CD4-positive, alpha-beta T cell treated with Interleukin-21 for 1 hour (primary cell): Measurements from ENCODE around the gene PRKAG2.
"Not testable (repeated sequence)": the region's sequence is repeated elsewhere in the genome, so short reads cannot be mapped to it uniquely, and the experiment has no call there.

Experiments used
- DNase-seq: peaks from one replicate; pipeline ENCODE4 v3.0.0-alpha.2; 2020

Gene PRKAG2

DNA sequence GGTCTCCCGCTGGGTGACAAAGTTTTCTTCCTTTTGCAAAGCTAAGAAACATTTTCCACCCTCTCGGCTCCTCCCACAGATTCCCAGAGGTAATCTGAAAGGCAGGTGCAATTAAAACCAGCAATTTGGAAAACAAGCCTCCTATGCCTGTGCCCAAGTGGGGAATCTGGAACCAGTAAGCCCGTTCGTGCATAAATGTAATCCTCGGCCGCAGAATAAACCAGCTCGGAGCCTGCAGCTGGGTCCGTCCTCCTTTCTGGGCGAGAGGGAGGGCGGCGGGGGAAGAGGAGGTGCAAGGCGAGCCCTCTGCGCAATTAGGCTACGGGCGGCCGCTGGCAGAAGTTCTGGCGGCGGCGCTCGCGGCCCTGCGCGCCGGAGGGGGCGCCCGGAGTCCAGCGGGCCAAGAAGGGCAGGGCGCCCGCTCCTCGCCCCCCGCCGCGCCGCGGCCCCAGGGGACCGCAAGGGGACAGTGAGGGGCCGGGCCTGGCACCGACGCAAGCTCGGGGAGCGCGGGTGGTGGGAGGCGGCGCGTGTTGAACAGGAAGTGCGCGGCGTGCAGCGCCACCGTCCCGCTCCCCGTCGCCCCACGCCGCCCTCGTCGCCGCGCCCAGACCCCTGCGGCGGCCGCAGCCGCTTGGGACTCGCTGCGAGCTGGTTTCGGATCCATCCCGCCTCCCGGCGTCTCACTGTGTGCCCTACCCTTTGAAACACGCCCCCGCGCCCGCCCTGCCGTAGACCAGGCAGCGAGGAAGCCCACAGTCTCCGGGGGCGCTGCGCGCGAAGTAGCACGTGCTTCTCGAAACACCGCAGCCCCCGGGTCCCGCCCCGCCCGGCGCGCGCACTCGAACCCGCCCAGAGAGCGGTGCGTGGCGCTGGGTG is at the start of gene PRKAG2:
TSS of gene PRKAG2 (minus strand) at position 217 of the 879 bp plus-strand sequence. CDS start 495 bp downstream, outside the sequence.
- DNase-seq = peak; percentile 75

DNA sequence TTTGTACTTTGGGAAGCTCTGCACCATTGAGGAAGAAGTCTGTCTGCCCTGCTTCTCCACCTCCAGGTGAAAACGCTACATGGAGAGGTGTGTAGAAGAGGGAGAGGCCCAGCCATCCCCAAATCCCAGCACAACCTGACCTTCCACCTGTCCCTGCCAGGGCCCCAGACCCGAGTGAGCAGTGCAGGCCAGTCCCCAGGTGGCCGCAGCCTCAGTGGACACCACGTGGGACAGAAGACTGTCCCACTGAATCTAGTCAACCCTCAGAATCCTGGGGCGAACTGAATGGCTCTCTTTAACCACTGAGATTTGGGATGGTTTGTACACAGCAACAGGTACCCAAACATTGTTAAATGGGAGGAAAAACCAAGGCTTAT is 49.4 kb upstream of the PRKAG2 start:
- no peak for DNase-seq

DNA sequence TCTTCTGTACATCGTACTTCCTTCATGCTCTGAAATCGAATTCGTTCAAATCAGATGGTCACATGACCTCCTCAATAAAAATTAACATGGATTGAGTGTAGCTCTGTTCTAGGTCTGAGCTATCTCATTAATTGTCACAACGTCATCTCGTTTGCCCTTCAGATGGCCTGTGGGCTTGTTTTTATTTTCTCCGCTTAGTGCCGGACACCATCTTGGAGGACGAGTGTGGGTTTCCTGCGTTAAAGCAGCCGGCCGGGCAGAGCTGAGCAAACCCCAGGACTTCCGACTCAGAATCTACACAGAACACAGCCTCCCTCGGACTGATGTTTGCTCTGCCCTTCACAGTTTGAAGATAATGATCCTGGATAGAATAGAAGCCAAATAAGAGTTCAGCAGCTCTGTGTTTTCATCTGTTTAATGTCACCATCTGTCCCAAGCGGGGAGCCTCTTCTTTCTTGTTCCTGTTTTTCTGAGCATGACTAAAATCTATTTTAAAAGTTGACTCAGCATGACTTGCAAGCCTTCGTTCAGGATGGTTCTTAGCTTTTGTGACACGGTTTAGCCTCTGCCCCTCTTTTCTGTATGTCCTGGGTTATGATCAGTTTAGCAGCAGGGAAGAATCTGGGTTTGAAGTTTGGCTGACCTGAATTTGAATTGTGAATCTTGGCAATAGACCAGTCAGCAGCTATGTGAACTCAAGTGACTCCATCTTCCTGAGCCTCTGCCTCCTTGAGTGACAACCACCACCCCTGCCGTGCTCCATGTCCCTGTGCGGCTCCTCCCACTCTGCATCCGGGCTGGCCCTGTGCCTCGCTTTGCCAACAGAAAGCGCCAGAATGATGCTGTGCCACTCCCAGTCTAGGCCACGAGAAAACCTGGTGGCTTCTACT is 48.8 kb upstream of the PRKAG2 start:
- no peak for DNase-seq

DNA sequence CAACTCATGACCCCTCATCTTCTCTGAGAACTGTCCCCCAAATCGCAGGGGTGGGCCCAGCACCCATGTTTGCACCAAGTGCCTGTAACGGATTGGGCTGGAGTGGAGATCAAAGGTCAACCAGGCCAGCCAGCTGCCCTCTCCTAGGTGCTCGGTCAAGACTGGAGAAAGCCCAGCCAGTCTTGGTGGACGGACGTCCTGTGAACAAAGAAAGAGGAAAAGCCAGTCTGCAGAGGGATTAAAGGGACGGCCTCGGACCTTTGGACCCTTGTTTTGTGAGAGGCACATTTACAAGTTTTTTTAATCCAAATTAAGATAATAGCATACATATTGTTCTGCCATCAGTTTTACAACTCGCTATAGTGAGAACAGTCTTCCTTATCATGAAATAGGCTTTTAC is 47.6 kb upstream of the PRKAG2 start:
- no peak for DNase-seq

DNA sequence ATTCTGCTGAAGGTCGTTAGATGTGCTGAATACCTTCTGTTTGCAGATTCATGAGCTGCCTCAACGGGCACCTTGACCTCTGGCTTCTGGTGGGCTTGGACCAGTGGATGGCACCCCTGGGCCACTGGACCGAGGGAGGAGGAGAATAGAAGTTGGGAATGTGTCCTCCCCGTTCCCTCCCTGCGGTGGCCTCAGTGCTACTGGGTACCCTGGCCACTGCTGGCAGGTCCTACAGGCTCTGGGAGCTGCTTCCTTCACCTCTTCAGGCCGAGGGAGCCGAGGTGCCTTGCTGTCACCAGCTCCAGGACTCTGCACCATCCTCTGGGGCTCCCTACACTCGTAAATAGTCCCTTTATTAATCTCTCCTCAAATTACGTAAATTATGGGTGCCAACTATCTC is 47.1 kb upstream of the PRKAG2 start:
- DNase-seq = no peak

DNA sequence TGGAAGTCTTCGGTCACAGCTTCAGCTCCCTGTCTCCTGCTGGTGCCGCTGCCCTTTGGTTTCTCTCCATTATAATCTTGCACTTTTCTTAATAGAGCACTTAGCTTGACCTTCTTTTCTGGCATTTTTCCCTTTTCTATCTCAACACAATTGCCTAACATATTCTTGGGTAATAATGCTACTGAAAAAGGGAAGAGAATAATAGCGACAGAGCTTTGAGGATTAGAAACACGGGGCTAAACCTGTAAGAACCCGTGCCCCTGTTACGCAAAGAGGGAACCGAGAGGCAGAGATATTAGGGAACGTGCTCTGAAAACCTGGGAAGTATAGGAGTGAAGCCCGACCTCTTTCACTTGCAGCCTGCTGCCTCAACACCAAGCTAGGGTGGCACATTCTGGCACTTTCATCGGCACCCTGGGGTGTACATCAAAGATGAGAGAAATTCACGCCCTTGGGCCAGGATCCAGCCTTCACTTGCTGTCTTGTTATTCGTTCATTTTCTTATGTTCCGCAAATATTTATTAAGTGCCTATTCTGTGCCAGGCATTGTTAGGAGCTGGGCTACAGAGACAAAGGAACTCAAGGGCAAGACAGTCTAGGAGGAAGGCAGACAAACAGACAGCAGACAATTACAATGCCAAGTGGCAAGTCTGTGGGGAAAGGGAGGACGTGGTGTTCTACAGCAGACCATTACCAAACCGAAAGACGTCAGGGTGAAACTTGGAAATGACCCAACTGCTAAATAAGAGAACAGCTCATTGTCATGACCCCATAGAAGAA is 46.4 kb upstream of the PRKAG2 start:
- DNase-seq = peak; percentile 11

DNA sequence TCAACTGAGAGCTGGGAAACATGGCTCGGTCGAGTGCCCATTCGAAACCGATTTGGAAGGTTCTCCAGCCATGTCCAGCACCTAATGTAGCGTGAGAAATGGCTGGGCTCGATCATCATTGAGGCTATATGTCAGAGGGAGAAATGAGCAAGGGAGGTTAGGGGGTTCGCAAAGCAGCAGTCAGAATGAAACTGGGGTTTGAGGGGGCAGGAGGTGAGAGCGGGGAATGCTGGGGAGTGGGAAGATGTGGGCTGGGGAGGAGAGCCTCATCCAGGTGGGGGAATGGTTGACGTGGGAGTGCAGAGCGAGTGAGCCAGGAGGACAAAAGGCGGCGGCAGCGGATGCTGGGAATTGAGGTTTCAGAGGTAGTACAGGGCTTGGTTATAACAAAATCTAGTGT is 44.5 kb upstream of the PRKAG2 start:
- DNase-seq = no peak

DNA sequence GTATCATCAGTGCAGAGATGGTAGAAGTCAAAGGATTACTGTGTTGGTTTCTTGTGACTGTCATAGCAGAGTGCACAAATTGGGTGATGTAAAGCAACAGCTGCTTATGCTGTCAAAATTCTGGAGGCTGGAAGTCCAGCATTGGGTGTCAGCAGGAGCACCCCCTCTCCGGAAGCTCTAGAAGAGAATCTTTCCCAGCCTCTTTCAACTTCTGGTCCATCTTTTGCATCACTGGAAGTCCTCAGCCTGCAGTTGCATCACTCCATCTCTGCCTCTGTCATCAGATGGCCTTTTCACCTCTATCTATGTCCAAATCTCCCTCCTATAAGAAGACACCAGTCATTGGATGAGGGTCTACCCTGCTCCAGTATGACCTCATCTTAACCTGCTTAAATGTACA is 43.6 kb upstream of the PRKAG2 start:
- DNase-seq = no peak

DNA sequence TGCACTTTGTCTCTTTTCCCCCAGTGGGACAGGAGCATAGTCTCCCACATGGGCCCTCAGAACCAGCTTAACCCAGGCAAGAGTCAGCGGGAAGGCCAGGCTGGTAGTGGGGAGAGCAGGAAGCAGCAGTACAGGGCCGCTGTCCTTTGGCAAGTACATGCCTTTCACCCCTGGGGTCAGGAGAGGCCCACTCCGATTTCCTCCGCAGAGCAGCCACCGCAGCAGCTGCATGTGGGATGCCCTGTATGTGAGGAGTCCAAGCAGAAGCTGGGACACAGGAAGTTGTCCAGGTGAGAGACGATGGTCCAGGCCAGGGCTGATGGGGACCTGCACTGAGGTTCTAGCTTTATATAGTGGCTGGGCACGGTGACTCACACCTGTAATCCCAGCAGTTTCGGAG is 42.7 kb upstream of the PRKAG2 start:
- DNase-seq = no peak

DNA sequence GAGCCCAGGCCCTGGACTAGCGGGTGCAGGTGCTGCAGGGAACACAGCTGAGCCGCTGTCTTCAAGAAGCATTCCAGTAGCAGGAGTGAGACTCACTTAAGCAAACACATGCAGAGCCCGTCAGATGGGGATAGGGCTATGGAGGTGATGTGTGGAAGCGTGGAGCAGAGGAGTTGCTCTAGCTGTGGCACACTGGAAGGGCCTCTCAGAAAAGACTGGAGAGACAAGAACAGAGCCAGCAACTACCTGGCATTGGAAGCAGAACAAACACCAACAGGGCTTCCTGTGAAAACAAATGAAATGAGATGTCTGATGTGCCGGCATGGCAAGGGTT is 41.6 kb upstream of the PRKAG2 start:
- DNase-seq = no peak

DNA sequence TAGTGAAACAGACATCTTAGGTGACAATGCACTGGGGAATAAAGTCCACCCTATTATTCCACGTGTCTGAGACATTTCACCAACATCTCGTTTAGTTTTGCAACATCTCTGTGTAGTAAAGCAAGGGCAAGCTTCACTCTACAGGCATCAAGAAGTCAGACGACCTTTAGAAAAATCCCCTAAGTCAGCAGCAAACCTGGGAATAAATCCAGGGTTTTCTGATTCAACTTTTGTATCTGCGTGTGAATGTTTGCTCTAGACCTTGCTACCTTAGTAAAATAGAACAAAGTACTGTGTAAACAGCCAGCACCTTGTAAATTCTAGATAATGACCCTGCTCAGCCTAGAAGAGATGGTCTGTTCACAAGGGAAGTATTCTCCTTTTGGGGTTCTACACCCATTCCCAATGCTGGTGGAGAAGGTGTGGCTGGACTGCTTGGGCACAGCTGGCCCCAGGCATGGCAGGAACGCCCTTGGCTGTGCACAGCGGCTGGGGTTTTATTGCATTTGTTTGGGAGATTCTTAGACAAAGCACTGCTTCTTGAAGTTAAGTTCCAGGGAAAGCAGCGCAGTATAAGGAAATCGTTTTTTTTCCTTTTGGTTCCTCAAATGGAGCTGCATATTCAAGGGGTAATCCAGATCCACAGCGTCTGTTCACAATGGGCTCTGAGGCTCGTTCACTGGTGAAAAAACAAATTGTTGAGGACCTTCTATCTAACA is 41.0 kb upstream of the PRKAG2 start:
- no peak for DNase-seq

DNA sequence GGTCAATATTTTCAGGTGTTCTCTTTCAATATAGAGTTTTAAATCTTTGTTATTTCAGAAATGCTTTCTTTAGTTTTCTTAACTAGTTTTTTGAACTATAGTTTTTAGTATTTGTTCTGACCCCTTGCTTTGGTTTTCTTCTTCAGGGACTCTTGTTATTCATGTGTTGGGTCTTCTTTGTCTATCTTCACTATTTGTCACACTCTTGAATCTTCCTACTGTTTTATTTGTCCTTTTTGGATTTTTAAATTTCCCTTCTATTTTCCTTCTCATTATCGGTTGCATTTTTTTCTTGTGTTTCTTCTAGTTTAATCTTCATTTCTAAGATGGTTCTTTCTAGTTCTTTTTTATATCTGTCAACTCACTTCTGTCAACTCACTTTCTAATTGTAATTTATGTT is 37.1 kb upstream of the PRKAG2 start:
- DNase-seq = no peak

DNA sequence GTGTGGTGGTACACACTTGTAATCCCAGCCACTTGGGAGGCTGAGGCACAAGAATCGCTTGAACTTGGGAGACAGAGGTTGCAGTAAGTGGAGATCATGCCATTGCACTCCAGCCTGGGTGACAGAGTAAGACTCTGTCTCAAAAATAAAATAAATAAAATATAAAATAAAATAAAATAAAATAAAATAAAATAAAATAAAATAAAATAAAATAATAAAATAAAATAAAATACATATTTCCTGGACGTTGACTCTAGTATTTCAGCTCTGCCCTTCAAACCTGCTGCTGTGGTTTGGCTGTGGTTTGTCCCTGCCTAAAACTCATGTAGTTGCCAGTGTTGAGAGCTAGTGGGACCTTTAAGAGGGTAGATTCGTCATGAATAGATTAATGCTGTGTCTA is 33.7 kb upstream of the PRKAG2 start:
- not testable (repeated sequence) for DNase-seq

DNA sequence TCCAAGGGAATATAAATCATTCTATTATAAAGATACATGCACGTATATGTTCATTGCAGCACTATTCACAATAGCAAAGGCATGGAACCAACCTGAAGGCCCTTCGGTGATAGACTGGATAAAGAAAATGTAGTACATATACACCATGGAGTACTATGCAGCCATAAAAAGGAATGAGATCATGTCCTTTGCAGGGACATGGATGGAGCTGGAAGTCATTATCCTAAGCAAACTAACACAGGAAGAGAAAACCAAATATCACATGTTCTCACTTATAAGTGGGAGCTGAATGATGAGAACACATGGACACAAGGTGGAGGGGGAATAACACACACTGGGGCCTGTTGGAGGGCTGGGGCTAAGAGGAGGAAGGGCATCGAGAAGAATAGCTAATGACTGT is 30.2 kb upstream of the PRKAG2 start:
- DNase-seq = not testable (repeated sequence)

DNA sequence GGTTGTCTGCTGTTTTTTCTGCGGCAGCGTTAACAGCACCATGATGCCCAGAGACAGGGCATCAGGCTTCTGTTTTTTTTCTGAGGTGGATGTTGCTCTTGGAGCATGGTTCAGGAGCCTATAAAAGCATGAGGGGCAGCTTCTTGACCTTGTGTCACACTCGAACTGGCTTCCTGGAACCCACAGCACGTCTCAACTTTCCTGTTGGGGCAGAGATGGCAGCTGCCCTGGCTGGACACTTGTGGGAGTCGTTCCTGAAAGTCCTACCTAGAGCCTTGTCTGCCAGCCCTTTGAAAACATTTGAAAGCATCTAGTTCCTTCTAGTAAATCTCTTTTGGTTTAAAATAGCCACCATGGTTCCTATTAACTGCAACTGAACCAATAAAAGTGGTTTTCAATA is 28.9 kb upstream of the PRKAG2 start:
- no peak for DNase-seq

DNA sequence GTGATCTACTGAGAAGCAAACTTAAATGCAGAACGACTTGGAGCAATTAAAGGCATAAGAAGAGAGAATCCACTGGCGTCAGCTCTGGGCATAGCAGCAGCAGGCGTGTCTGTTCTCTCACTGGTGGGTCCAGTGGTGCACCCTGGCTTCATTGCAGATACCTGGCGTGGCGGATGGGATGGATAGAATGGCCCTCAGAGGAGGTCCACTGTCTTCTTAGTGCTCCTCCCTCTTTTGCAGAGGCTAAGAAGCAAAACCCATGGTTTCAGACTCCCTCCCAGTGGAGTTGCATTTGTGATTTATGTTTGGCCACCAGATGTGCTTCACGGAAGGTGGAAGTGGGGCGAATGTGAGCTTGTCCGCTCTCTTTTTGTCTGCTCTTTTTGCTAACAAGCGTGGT is 28.4 kb upstream of the PRKAG2 start:
- no peak for DNase-seq

DNA sequence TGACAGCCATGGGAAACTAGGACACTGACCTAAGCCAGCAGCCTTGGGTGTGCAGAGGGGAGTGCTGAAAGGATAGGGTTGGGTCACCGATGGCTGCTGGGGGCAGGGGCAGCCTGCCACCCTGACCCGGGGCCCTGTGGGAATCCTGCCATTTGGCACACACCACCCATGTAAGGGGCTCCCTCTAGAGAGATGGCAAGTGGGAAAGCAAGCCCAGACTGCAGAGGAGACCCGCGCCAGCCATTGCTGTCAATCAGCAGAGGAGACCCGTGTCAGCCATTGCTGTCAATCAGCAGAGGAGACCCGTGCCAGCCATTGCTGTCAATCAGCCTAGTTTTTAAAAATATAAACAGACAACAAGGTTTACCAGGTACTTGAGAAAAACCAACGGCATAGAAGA is 27.4 kb upstream of the PRKAG2 start:
- no peak for DNase-seq

DNA sequence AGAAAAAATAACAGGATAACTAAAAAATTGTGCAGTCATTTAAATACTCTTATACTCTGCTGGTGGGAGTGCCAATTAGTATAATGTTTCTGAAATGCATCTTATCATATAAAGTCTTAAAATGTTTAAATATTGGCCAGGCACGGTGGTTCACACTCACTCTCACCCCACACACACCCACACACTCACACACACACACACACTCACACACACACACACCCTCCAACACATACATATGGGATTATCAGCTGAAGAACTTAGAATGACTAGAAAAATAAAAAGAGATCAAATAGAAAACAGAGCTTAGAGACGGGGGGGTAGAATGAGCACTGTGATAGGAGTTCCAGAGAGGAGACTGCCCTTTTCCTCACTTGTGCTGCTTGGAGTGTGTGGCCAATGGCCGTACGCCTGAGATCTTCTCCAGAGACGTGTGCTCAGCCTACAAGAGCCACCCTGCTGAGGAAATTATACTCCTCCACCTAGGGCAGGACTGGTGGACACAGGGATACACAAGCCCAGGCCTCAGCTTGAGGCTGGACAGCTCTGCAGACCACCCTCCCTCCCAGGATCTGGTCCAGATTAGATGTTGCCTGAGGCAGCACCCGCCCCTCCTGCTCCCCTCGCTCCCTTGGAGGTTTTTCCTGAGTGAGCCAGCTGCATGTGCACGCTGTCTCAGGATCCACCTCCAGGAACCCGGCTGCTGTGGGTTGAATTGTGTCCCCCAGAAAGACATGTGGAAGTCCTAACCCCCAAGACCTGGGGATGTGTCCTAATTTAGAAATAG is 26.5 kb upstream of the PRKAG2 start:
- DNase-seq = no peak

DNA sequence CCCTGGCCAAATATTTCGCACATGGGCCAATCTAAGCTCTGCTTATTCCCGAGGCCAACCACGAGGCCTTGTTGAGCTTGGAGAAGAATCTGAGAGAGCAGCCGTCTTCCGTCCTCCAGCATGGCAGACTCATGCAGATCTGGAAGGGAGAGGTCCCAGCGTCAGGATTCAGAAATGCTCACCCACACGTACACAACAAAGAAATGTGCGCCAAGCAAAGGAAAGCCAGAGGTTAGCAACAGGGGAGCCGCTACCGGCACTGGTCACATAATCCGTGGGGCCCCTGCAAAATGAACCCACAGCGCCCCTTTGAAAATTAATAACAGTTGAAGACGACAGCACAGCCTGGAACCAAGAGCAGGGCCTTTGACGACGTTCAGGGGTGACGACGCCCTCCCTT is 25.4 kb upstream of the PRKAG2 start:
- DNase-seq = no peak

DNA sequence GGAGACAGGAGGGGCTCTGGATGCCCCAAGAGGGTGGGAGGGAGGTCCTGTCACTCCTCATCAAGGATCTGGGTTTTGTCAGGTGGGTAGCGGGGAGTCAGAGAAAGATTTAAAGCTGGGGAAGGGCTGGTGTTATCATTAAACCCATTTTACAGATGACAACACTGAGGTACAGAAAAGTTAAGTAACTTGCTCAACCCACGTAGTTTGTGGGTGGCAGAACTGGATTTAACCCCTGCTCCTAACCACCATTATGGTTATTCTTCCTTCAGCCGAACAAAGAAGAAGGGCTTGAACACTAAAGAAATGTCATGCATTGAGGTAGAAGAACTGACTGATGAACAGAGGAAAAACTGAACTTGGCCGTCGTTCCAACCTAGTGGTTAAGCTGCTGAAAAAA is 24.9 kb upstream of the PRKAG2 start:
- DNase-seq = no peak

DNA sequence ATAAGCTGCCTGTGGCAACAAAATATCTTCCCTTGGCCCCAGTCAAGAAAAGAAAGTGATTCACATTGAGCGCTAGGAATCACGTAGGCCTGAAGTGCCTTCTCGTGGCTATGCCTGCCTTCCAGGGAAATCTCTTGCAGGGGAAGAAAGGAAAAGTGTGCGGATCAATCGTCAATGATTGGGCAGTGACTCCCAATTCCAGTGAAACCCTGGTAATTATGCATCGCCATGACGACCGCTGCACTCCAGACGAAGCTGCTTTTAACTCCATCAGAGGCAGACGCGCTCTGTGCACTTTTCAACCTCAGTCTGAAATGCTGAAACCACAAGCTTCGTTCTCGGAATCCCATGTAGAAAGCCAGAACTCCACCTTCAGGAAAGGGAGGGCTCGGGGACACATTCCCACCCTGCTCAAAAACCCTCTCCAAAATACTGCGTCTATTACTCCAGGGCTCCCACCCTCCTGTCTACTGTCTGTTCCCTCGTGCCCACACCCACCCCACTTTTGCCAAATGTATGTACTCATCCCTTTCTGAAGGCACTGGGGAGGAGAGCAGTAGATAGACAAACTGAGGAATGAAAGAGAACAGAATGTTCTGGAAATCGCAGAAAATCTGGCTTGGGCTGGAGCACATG is 24.2 kb upstream of the PRKAG2 start:
- no peak for DNase-seq
